HS-27A (cell line): Measurements from ENCODE around the gene DR1.

Source experiments
- DNase-seq: peaks from one replicate; pipeline ENCODE4 v3.0.0-alpha.2; 2012; ENCODE audit warnings: low read depth, missing footprints

Gene DR1

GRCh38 chr1:93345633-93346420, at the start of gene DR1:
DR1 (plus strand) TSS chr1:93345907; CDS start chr1:93346646, 739 bp downstream.
- DNase-seq, result peak; percentile 87

DNA sequence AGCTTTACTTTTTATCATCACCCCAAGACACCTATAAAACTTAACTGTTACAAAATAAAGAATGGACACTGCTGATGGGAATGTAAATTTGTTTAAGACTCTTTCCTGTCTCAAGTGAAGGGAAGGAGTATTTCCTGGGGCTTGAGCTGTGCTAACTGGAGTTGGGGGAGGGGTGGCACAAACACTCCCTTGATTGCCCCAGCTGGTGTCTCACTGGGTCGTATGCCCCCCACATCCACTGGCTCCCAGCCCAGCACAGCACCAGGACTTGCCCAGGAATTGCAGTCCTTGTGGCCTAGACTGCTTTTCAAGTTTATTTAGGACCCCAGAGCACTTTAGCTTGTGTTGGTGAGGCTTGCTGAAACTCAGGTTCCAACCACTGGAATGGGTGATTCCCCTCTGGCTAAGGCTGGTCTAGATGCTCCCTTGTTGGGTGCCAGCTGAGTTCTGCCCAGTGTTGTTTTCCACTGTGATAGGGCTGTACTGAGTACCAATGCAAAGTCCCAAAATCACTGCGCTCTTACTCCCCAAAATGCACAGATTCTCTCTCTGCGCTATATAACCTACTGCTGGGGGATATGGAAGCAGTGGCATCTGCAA, 49.1 kb upstream of the DR1 start:
- no peak for DNase-seq

GRCh38 chr1:93301131-93301530, 44.6 kb upstream of the DR1 start:
- no peak for DNase-seq

GRCh38 chr1:93302078-93302477, 43.6 kb upstream of the DR1 start:
- no peak for DNase-seq

GRCh38 chr1:93304716-93305138, 41.0 kb upstream of the DR1 start:
- peak; percentile 50 for DNase-seq

DNA sequence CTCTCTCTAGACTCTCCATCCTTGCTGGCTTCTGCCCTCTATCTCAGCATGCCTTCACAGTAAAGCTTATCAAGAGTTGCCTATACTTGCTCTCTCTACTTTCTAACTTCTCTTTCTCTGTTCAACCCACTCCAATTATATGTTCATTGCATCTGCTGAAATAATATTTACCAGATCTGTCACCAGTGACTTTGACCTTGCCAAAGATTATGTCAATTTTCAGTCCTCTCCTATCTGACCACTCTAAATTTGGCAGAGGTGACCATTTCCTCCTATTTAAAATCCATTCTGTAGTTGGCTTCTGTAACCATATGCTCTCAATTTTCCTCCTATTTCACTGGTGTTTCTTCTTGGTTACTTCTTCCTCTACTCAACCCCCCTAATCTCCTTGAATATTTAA, 38.8 kb upstream of the DR1 start:
- DNase-seq, result no peak

GRCh38 chr1:93313026-93313425, 32.7 kb upstream of the DR1 start:
- DNase-seq, result no peak

- no peak for DNase-seq
Observed at GRCh38 chr1:93317207-93317606, 28.5 kb upstream of the DR1 start.

GRCh38 chr1:93317943-93318342, 27.8 kb upstream of the DR1 start:
- DNase-seq, result no peak

DNA sequence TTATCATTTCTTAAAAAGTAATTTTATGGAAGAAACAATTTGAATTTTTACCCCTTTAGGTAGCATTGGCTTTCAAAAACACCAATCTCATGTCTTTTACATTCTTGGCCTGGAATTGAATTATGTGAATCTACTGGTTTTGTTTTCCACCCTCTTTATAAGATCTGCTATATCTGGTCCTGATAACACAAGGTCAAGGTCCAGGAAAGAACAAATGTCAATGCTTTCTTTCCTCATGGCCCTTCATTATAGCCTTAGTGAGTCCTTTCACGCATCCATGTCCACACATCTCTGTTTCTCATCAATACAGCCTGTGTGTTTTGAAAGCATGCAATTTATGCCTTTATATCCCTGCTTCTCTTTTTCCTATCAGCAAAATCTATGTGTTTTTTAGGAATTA, 24.0 kb upstream of the DR1 start:
- DNase-seq, result no peak

- no peak for DNase-seq
Observed at GRCh38 chr1:93322349-93322748, 23.4 kb upstream of the DR1 start.

- no peak for DNase-seq
Observed at GRCh38 chr1:93323185-93323820, 22.4 kb upstream of the DR1 start.

GRCh38 chr1:93324486-93325464, 20.9 kb upstream of the DR1 start:
- DNase-seq, result peak; percentile 77

- DNase-seq, result no peak
Observed at GRCh38 chr1:93328809-93329760, 16.6 kb upstream of the DR1 start.

DNA sequence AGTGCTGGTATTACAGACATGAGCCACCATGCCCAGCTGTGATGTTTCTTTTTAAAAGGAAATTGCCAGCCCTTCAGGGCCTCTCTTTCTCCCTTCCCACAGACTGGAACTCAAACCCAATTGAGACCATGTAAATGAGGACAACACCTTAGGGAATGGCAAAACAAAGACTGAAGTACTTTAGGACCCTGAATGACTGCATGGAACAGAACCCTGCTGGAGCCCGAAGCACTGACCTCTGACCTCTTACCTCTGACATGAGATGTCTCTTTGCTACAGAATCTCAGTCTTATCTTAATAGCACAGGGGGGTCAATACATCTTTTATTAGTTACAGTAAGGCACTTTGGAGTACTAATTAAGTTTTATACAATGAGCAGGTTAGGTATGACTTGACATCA, 15.5 kb upstream of the DR1 start:
- no peak for DNase-seq

- DNase-seq, result no peak
Observed at GRCh38 chr1:93330617-93331016, 15.1 kb upstream of the DR1 start.

GRCh38 chr1:93331412-93331811, 14.3 kb upstream of the DR1 start:
- no peak for DNase-seq

GRCh38 chr1:93332368-93332767, 13.3 kb upstream of the DR1 start:
- no peak for DNase-seq

DNA sequence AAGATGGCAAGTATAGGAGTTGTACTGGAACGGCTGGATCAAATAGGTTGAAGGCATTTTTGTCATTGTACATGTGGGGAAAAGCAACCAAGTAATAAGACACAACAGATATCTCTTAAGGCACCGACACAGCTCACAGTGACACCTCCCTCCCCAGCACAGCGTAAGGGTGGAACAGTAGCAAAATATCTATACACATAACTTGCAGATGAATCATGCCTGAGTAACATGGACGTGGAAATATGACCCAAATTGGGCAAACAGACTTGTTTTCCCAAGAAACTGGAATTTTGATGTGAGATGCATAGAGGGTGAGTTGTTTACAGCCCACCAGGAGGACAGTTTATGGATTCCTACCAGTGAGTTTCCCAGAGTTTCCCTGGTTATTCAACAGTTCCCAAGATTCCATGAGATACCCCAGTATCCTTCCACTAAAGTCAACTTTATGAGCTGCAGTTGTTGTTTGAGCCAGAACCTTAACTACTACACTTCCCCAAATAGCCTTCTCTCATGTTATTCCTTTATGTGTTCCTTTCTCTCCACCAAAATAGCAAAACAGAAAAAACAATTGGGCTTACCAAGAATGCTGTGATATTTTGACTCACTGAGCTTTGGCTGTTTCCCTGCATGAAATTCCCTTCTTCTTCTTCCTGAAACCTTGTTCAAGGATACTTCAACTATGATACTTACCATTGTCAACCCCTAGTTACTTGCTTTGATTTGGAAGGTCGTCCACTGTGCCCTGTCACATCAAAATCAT, 7.1 kb upstream of the DR1 start:
- peak; percentile 97 for DNase-seq

- DNase-seq, result no peak
Observed at GRCh38 chr1:93339171-93339697, 6.5 kb upstream of the DR1 start.
